Liver (tissue), 9 donors: ENCODE data around the gene SLC37A4. TPM values are rescaled to one million over a fixed set of nuclear protein-coding genes. Genes with fewer than 3 reads are reported as not detected.

Experiments
- DNase-seq: peaks from one replicate; pipeline ENCODE4 v3.0.0-alpha.2; 2017; ENCODE audit warnings: low spot score
- H3K27ac ChIP-seq, 2 donors: one replicate each; pipeline ENCODE4 v1.7.0; 2013; ENCODE audit warnings: inconsistent platforms in 2 of 2, low read length in 2 of 2, control low read depth in 1 of 2, low read depth in 1 of 2, mild to moderate bottlenecking in 1 of 2
- H3K27me3 ChIP-seq, 4 donors: one replicate each; pipeline versions ENCODE4 v1.6.1 to v1.7.0; 2013; ENCODE audit warnings: low read length in 3 of 4, inconsistent platforms in 1 of 4, mild to moderate bottlenecking in 1 of 4, moderate library complexity in 1 of 4; ENCODE audit not compliant: control insufficient read depth in 4 of 4, insufficient read depth in 4 of 4
- H3K36me3 ChIP-seq, 4 donors: one replicate each; pipeline versions ENCODE4 v1.6.1 to v1.7.0; 2013; ENCODE audit warnings: low read length in 3 of 4, mild to moderate bottlenecking in 3 of 4, low read depth in 1 of 4, moderate library complexity in 1 of 4; ENCODE audit not compliant: control insufficient read depth in 4 of 4, insufficient read depth in 3 of 4
- H3K4me1 ChIP-seq, 4 donors: one replicate each; pipeline versions ENCODE4 v1.6.1 to v1.7.0; 2013; ENCODE audit warnings: low read length in 3 of 4, mild to moderate bottlenecking in 3 of 4, moderate library complexity in 1 of 4; ENCODE audit not compliant: control insufficient read depth in 4 of 4, insufficient read depth in 4 of 4
- H3K4me3 ChIP-seq, 3 donors: one replicate each; pipeline versions ENCODE4 v1.6.1 to v1.7.0; 2013; ENCODE audit warnings: low read length in 3 of 3, control low read depth in 1 of 3, low read depth in 1 of 3, mild to moderate bottlenecking in 1 of 3
- H3K9ac ChIP-seq, 2 donors: one replicate each; pipeline ENCODE4 v1.7.0; 2013; ENCODE audit warnings: low read length in 2 of 2, mild to moderate bottlenecking in 2 of 2, moderate library complexity in 2 of 2, control low read depth in 1 of 2, low read depth in 1 of 2
- H3K9me3 ChIP-seq, 4 donors: one replicate each; pipeline versions ENCODE4 v1.6.1 to v1.7.0; 2013; ENCODE audit warnings: low read length in 3 of 4; ENCODE audit not compliant: control insufficient read depth in 4 of 4
- CTCF ChIP-seq: fragments of 150-350 bp; IDR thresholded peaks from 2 replicates; pipeline ENCODE4 v1.5.1; 2017; ENCODE audit warnings: improper control_type of control experiment, low read depth, low read length; ENCODE audit not compliant: missing input control
- EGR1 ChIP-seq, 2 donors: IDR thresholded peaks; 2 replicates each; pipeline ENCODE4 v1.6.1; 2016 to 2018; ENCODE audit warnings: antibody characterized with exemption in 2 of 2, low read depth in 2 of 2
- FOXA2 ChIP-seq: IDR thresholded peaks from 2 replicates; pipeline ENCODE4 v1.6.1; 2016; ENCODE audit warnings: antibody characterized with exemption
- GABPA ChIP-seq, 2 donors: IDR thresholded peaks in 1 of 2; conservative IDR thresholded peaks in 1 of 2; 2 replicates each; pipeline ENCODE4 v1.6.1; 2016; ENCODE audit warnings: antibody characterized with exemption in 2 of 2, mild to moderate bottlenecking in 1 of 2, moderate library complexity in 1 of 2
- HNF4A ChIP-seq, 2 donors: conservative IDR thresholded peaks; 2 replicates each; pipeline ENCODE4 v1.6.1; 2016; ENCODE audit warnings: antibody characterized with exemption in 2 of 2, mild to moderate bottlenecking in 2 of 2
- HNF4G ChIP-seq: IDR thresholded peaks from 2 replicates; pipeline ENCODE4 v1.6.1; 2016; ENCODE audit warnings: antibody characterized with exemption
- NR2F2 ChIP-seq: IDR thresholded peaks from 2 replicates; pipeline ENCODE4 v1.6.1; 2016; ENCODE audit warnings: antibody characterized with exemption
- RAD21 ChIP-seq, 2 donors: IDR thresholded peaks; 2 replicates each; pipeline ENCODE4 v1.6.1; 2016; ENCODE audit warnings: antibody characterized with exemption in 2 of 2, mild to moderate bottlenecking in 2 of 2
- RXRA ChIP-seq, 2 donors: IDR thresholded peaks; 2 replicates each; pipeline ENCODE4 v1.6.1; 2017 to 2018; ENCODE audit warnings: antibody characterized with exemption in 2 of 2, mild to moderate bottlenecking in 1 of 2
- SP1 ChIP-seq: IDR thresholded peaks from 2 replicates; pipeline ENCODE4 v1.6.1; 2018; ENCODE audit warnings: antibody characterized with exemption, mild to moderate bottlenecking
- YY1 ChIP-seq: IDR thresholded peaks from 2 replicates; pipeline ENCODE4 v1.6.1; 2016; ENCODE audit warnings: antibody characterized with exemption, mild to moderate bottlenecking
- WGBS: extraction: QIAGEN DNeasy Blood & Tissue Kit; methylation state at CpG from one replicate; pipeline ENCODE4 v1.1.7; 2013; 5-methylcytosine and 5-hydroxymethylcytosine counted together
- polyA plus RNA-seq, 2 donors: library from polyadenylated mRNA; stranded (reverse) in 1 of 2; unstranded in 1 of 2; fragments of 200-250 nt in 1 of 2; fragments of >200 nt in 1 of 2; fragmentation: Nextera tagmentation in 1 of 2; extraction: Ambion mirVana in 1 of 2; gene quantifications; one replicate each; pipeline versions ENCODE4 v1.2.1 to v1.2.3, GENCODE V29; 2013 to 2015
- total RNA-seq, 2 donors: library from RNA; depleted of rRNA; stranded (reverse); fragments of >200 nt; gene quantifications; one replicate each; pipeline ENCODE4 v1.2.3, GENCODE V29; 2014
- TF ChIP-seq, protein P1 (sequence below): IDR thresholded peaks from 2 replicates; pipeline ENCODE4 v1.6.1; 2016; ENCODE audit warnings: antibody characterized with exemption, mild to moderate bottlenecking
- TF ChIP-seq, protein P2 (sequence below): IDR thresholded peaks from 2 replicates; pipeline ENCODE4 v1.6.1; 2016; ENCODE audit warnings: antibody characterized with exemption
- TF ChIP-seq, protein P3 (sequence below): IDR thresholded peaks from 2 replicates; pipeline ENCODE4 v1.6.1; 2016; ENCODE audit warnings: antibody characterized with exemption
- donor health status: healthy.
- donor health status: healthy.
- donor health status: healthy.
- donor health status: healthy.
- donor health status: healthy.

Gene SLC37A4
- total RNA-seq, result 100 to 1,000 TPM in 1 of 2 donors, 10 to 100 TPM in 1; 62.7 to 184 TPM
- 10 to 100 TPM; 93.8 to 98.7 TPM for polyA plus RNA-seq

GRCh38 chr11:119030329-119031047, at the start of gene SLC37A4:
Gene SLC37A4, minus strand, starts transcription at chr11:119030877.
- TF ChIP-seq NR2F2 (peak; percentile 26), HNF4G (no peak), RAD21 (IDR thresholded peaks at IDR 0.05) (peak; percentile 87 to 91), CTCF (no peak), FOXA2 (peak; percentile 29), GABPA (IDR thresholded peaks at IDR 0.05 in 1 of 2, conservative IDR thresholded peaks at IDR 0.05 in 1 of 2) (peak in 1 of 2 donors; percentile 74), SP1 (peak; percentile 77), HNF4A (conservative IDR thresholded peaks at IDR 0.05) (peak; percentile 45 to 50), RXRA (IDR thresholded peaks at IDR 0.05) (peak; percentile 25 to 65), YY1 (peak; percentile 63), EGR1 (IDR thresholded peaks at IDR 0.05; ENCODE audit: low read depth in 2 of 2) (peak; percentile 40 to 50)
- TF ChIP-seq, protein P1, sequence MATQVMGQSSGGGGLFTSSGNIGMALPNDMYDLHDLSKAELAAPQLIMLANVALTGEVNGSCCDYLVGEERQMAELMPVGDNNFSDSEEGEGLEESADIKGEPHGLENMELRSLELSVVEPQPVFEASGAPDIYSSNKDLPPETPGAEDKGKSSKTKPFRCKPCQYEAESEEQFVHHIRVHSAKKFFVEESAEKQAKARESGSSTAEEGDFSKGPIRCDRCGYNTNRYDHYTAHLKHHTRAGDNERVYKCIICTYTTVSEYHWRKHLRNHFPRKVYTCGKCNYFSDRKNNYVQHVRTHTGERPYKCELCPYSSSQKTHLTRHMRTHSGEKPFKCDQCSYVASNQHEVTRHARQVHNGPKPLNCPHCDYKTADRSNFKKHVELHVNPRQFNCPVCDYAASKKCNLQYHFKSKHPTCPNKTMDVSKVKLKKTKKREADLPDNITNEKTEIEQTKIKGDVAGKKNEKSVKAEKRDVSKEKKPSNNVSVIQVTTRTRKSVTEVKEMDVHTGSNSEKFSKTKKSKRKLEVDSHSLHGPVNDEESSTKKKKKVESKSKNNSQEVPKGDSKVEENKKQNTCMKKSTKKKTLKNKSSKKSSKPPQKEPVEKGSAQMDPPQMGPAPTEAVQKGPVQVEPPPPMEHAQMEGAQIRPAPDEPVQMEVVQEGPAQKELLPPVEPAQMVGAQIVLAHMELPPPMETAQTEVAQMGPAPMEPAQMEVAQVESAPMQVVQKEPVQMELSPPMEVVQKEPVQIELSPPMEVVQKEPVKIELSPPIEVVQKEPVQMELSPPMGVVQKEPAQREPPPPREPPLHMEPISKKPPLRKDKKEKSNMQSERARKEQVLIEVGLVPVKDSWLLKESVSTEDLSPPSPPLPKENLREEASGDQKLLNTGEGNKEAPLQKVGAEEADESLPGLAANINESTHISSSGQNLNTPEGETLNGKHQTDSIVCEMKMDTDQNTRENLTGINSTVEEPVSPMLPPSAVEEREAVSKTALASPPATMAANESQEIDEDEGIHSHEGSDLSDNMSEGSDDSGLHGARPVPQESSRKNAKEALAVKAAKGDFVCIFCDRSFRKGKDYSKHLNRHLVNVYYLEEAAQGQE, result peak; percentile 30
- TF ChIP-seq, protein P2, sequence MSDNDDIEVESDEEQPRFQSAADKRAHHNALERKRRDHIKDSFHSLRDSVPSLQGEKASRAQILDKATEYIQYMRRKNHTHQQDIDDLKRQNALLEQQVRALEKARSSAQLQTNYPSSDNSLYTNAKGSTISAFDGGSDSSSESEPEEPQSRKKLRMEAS, result no peak
- TF ChIP-seq, protein P3, sequence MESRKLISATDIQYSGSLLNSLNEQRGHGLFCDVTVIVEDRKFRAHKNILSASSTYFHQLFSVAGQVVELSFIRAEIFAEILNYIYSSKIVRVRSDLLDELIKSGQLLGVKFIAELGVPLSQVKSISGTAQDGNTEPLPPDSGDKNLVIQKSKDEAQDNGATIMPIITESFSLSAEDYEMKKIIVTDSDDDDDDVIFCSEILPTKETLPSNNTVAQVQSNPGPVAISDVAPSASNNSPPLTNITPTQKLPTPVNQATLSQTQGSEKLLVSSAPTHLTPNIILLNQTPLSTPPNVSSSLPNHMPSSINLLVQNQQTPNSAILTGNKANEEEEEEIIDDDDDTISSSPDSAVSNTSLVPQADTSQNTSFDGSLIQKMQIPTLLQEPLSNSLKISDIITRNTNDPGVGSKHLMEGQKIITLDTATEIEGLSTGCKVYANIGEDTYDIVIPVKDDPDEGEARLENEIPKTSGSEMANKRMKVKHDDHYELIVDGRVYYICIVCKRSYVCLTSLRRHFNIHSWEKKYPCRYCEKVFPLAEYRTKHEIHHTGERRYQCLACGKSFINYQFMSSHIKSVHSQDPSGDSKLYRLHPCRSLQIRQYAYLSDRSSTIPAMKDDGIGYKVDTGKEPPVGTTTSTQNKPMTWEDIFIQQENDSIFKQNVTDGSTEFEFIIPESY, result no peak
- Histone ChIP-seq H3K9me3 (no peaks in the 10 kb centered on the region), H3K9ac (peak within 1 kb of the TSS; percentile 77 to 79), H3K36me3 (peaks cover 0 to 4% (median 2%) of the 10 kb centered on the region in 4 donors), H3K27me3 (no peaks in the 10 kb centered on the region), H3K4me1 (peaks cover 5 to 41% (median 25%) of the 10 kb centered on the region in 4 donors), H3K27ac (peak within 1 kb of the TSS; percentile 92 to 97), H3K4me3 (peak within 1 kb of the TSS; percentile 71 to 86 (median 85))
- peak; percentile 99 for DNase-seq
- under 1% methylated on average over 67 of the region's 67 CpGs for WGBS
